Lung (tissue), 12 donors: ENCODE results near the gene PRKCH. TPM values are rescaled to one million over a fixed set of nuclear protein-coding genes. Genes with fewer than 3 reads are reported as not detected.

Source experiments
- ATAC-seq: fragments of 200-7000 bp; cut with Tn5 transposase; one replicate; pipeline ENCODE4 v1.9.1; 2020; ENCODE audit warnings: moderate number of reproducible peaks; ENCODE audit not compliant: insufficient read depth, low FRiP score
- DNase-seq, 3 donors: peaks; one replicate each; pipeline ENCODE4 v3.0.0-alpha.2; 2013 to 2017
- H3K27ac ChIP-seq, 2 donors: one replicate each; pipeline ENCODE4 v1.5.1; 2013; ENCODE audit warnings: mild to moderate bottlenecking in 2 of 2, moderate library complexity in 2 of 2, control low read depth in 1 of 2, inconsistent platforms in 1 of 2, low read depth in 1 of 2, low read length in 1 of 2
- H3K27me3 ChIP-seq, 3 donors: one replicate each; pipeline ENCODE4 v1.5.1; 2013; ENCODE audit warnings: low read length in 2 of 3; ENCODE audit not compliant: control insufficient read depth in 3 of 3, insufficient read depth in 3 of 3
- H3K36me3 ChIP-seq, 4 donors: one replicate each; pipeline ENCODE4 v1.5.1; 2013; ENCODE audit warnings: low read length in 4 of 4, mild to moderate bottlenecking in 1 of 4, moderate library complexity in 1 of 4; ENCODE audit not compliant: control insufficient read depth in 4 of 4, insufficient read depth in 4 of 4
- H3K4me1 ChIP-seq, 5 donors: one replicate each; pipeline ENCODE4 v1.5.1; 2013; ENCODE audit warnings: low read length in 5 of 5, mild to moderate bottlenecking in 2 of 5, moderate library complexity in 1 of 5; ENCODE audit not compliant: control insufficient read depth in 5 of 5, insufficient read depth in 5 of 5
- H3K4me3 ChIP-seq: one replicate; pipeline ENCODE4 v1.5.1; 2013; ENCODE audit warnings: mild to moderate bottlenecking, control low read depth, moderate library complexity
- H3K9ac ChIP-seq, 2 donors: one replicate each; pipeline ENCODE4 v1.5.1; 2013; ENCODE audit warnings: low read length in 2 of 2, control low read depth in 1 of 2; ENCODE audit not compliant: insufficient read depth in 1 of 2
- H3K9me3 ChIP-seq, 4 donors: one replicate each; pipeline ENCODE4 v1.5.1; 2013; ENCODE audit warnings: low read length in 3 of 4, mild to moderate bottlenecking in 1 of 4, moderate library complexity in 1 of 4; ENCODE audit not compliant: control insufficient read depth in 4 of 4, insufficient read depth in 3 of 4
- WGBS, 2 donors: extraction: QIAGEN DNeasy Blood & Tissue Kit; methylation state at CpG; one replicate each; pipeline ENCODE4 v1.1.7; 2013; 5-methylcytosine and 5-hydroxymethylcytosine counted together
- polyA plus RNA-seq, 2 donors: library from polyadenylated mRNA; stranded (reverse); fragments of 200-250 nt; gene quantifications; one replicate each; pipeline ENCODE4 v1.2.1, GENCODE V29; 2013
- total RNA-seq, 2 donors: library from RNA; depleted of rRNA in 1 of 2; stranded (reverse); fragments of >200 nt in 1 of 2; gene quantifications; one replicate each; pipeline ENCODE4 v1.2.1, GENCODE V29; 2014 to 2021
- TF ChIP-seq, protein P1 (sequence below): IDR thresholded peaks from 2 replicates; pipeline ENCODE4 v1.5.1; 2012; ENCODE audit warnings: mild to moderate bottlenecking; ENCODE audit errors: control extremely low read depth, extremely low read depth
- donor health status: control.
- donor health status: control.
- donor health status: Bipolar disorder and iron deficiency.
- donor health status: healthy.
- donor health status: DM: yes; HTN: yes; CAD: no.

The PRKCH gene
- total and polyA plus RNA-seq, 4 donors, result 12.9 to 126 (median 51.4) TPM

GRCh38 chr14:61484031-61484430, 162.7 kb downstream of the PRKCH start:
- H3K9ac ChIP-seq, result peak overlapping the region in 1 of 2 donors; percentile 19
- WGBS, 2 donors, result 74 to 85% methylated on average over 9 of the region's 9 CpGs
- ATAC-seq, result no peak
- H3K27me3 ChIP-seq, result no peaks in the 10 kb centered on the region
- H3K9me3 ChIP-seq, result no peaks in the 10 kb centered on the region
- H3K4me3 ChIP-seq, result no peak overlapping the region
- peaks cover 0 to 7% (median 0%) of the 10 kb centered on the region in 4 donors for H3K36me3 ChIP-seq
- H3K4me1 ChIP-seq, result peaks cover 14 to 26% (median 21%) of the 10 kb centered on the region in 5 donors
- no peak for DNase-seq
- no peak overlapping the region for H3K27ac ChIP-seq
- TF ChIP-seq, protein P1, sequence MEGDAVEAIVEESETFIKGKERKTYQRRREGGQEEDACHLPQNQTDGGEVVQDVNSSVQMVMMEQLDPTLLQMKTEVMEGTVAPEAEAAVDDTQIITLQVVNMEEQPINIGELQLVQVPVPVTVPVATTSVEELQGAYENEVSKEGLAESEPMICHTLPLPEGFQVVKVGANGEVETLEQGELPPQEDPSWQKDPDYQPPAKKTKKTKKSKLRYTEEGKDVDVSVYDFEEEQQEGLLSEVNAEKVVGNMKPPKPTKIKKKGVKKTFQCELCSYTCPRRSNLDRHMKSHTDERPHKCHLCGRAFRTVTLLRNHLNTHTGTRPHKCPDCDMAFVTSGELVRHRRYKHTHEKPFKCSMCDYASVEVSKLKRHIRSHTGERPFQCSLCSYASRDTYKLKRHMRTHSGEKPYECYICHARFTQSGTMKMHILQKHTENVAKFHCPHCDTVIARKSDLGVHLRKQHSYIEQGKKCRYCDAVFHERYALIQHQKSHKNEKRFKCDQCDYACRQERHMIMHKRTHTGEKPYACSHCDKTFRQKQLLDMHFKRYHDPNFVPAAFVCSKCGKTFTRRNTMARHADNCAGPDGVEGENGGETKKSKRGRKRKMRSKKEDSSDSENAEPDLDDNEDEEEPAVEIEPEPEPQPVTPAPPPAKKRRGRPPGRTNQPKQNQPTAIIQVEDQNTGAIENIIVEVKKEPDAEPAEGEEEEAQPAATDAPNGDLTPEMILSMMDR, result no peak

DNA sequence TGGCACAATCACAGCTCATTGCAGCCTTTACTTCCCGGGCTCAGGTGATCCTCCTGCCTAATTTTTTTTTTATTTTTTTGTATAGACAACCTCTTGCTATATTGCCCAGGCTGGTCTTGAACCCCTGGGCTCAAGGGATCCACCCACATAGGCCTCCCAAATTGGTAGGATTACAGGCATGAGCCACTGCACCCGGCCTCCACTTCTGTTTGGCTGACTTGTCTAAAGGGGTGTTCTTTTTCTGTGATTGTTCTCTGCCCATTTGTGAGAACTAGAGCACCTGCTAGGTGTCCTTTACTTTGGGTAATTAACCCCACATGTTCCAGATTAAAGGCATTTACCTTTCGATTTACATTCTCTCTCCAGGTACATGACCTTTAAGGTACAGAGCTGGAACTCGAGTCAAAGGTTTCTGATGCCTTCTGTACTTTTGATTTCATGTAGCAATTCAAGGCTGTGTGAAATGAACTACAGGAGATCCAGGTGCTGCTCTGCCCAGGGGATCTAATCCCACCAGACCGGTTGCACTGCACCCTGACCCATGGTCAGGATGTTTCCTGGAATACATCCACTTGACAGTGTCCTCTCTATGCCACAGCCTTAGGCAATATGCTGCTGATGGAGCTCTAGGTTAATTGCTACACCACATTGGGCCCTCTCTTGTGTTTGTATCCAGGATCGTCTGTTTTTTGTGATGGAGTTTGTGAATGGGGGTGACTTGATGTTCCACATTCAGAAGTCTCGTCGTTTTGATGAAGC, 163.6 kb downstream of the PRKCH start:
- Histone ChIP-seq H3K36me3 (peaks cover 0 to 7% (median 0%) of the 10 kb centered on the region in 4 donors), H3K9ac (peak overlapping the region in 1 of 2 donors; percentile 60), H3K27ac (peak overlapping the region in 1 of 2 donors; percentile 29), H3K9me3 (no peaks in the 10 kb centered on the region), H3K27me3 (no peaks in the 10 kb centered on the region), H3K4me3 (no peak overlapping the region), H3K4me1 (peaks cover 17 to 35% (median 21%) of the 10 kb centered on the region in 5 donors)
- DNase-seq, result peak in 1 of 3 donors; percentile 25
- 82 to 88% methylated on average over 8 of the region's 8 CpGs for WGBS, 2 donors
- ATAC-seq, result no peak
- TF ChIP-seq, protein P1, result no peak

DNA sequence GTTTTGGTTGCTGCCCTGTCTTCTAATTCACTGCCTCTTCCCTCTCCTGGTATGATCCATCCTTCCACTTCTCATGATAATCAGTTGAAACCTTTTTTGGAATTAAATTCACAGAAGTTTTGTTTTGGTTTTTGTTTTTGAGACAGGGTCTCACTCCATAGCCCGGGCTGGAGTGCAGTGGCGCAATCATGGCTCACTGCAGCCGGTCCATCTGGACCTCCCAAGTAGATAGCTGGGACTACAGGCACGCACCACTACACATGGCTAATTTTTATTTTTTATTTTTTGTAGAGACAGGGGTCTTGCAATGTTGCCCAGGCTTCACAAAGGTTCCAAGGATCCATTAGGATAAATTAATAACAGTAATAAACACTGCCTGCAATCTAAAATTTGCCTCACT, 164.3 kb downstream of the PRKCH start:
- DNase-seq (peak; percentile 71 to 86 (median 74)), ATAC-seq (no peak)
- Histone ChIP-seq H3K4me3 (no peak overlapping the region), H3K36me3 (peaks cover 0 to 9% (median 0%) of the 10 kb centered on the region in 4 donors), H3K27ac (no peak overlapping the region), H3K27me3 (no peaks in the 10 kb centered on the region), H3K9ac (peak overlapping the region in 1 of 2 donors; percentile 60), H3K4me1 (peaks cover 16 to 37% (median 25%) of the 10 kb centered on the region in 5 donors), H3K9me3 (no peaks in the 10 kb centered on the region)
- WGBS, 2 donors, result 83 to 91% methylated on average over 4 of the region's 4 CpGs
- TF ChIP-seq, protein P1, result no peak
